Karpas-422 (cell line): ENCODE measurements around the gene RPL38. TPM values are rescaled to one million over a fixed set of nuclear protein-coding genes. Genes with fewer than 3 reads are reported as not detected.

Experiments
- DNase-seq: peaks from one replicate; pipeline ENCODE4 v3.0.0-alpha.2; 2015
- H2AFZ ChIP-seq: fragments of 200-600 bp; sonication (generic); 2 replicates; pipeline ENCODE4 v1.6.1; 2014; ENCODE audit warnings: antibody characterized with exemption, low read length, mixed read lengths
- H3K27ac ChIP-seq: fragments of 200-600 bp; sonication (generic); 2 replicates; pipeline ENCODE4 v1.5.1; 2014; ENCODE audit warnings: mild to moderate bottlenecking, low read length, moderate library complexity
- H3K27me3 ChIP-seq: fragments of 200-600 bp; sonication (generic); 2 replicates; pipeline ENCODE4 v1.6.1; 2014; ENCODE audit warnings: low read length, mixed read lengths
- H3K36me3 ChIP-seq: fragments of 200-600 bp; sonication (generic); 2 replicates; pipeline ENCODE4 v1.6.1; 2014; ENCODE audit warnings: low read length, mixed read lengths; ENCODE audit not compliant: insufficient read depth
- H3K4me1 ChIP-seq: fragments of 200-600 bp; sonication (generic); 2 replicates; pipeline ENCODE4 v1.6.1; 2014; ENCODE audit warnings: mild to moderate bottlenecking, low read length, mixed read lengths
- H3K4me2 ChIP-seq: fragments of 200-600 bp; sonication (generic); 2 replicates; pipeline ENCODE4 v1.6.1; 2014; ENCODE audit warnings: low read length, low read depth, mild to moderate bottlenecking; ENCODE audit not compliant: poor library complexity, severe bottlenecking
- H3K4me3 ChIP-seq: fragments of 200-600 bp; sonication (generic); 2 replicates; pipeline ENCODE4 v1.5.1; 2014; ENCODE audit warnings: mild to moderate bottlenecking, antibody characterized with exemption, low read length, mixed read lengths
- H3K79me2 ChIP-seq: fragments of 200-600 bp; sonication (generic); 2 replicates; pipeline ENCODE4 v1.6.1; 2014; ENCODE audit warnings: mild to moderate bottlenecking, low read length, mixed read lengths
- H3K9ac ChIP-seq: fragments of 200-600 bp; sonication (generic); 2 replicates; pipeline ENCODE4 v1.6.0; 2014; ENCODE audit warnings: low read length
- H3K9me2 ChIP-seq: fragments of 200-600 bp; sonication (generic), shearing (Covaris generic); replicated peaks from 2 replicates; pipeline ENCODE4 v1.6.0; 2014; ENCODE audit warnings: mild to moderate bottlenecking, low read length, moderate library complexity; ENCODE audit not compliant: insufficient read depth
- H3K9me3 ChIP-seq: fragments of 300-700, 200-600 bp; sonication (generic); 2 replicates; pipeline ENCODE4 v1.6.1; 2014; ENCODE audit warnings: low read length, mixed read lengths
- H4K20me1 ChIP-seq: fragments of 200-600 bp; sonication (generic); 2 replicates; pipeline ENCODE4 v1.6.1; 2014; ENCODE audit warnings: mild to moderate bottlenecking, antibody characterized with exemption, low read length, low read depth; ENCODE audit not compliant: insufficient read depth
- total RNA-seq: library from RNA; depleted of rRNA; stranded (reverse); fragments of >200 nt; shearing (Covaris generic); gene quantifications from 2 replicates; pipeline ENCODE4 v1.2.3, GENCODE V29; 2014; ENCODE audit warnings: low replicate concordance

Gene RPL38
- total RNA-seq, 1 experiment from 2014 or later, result 3,682 TPM

DNA sequence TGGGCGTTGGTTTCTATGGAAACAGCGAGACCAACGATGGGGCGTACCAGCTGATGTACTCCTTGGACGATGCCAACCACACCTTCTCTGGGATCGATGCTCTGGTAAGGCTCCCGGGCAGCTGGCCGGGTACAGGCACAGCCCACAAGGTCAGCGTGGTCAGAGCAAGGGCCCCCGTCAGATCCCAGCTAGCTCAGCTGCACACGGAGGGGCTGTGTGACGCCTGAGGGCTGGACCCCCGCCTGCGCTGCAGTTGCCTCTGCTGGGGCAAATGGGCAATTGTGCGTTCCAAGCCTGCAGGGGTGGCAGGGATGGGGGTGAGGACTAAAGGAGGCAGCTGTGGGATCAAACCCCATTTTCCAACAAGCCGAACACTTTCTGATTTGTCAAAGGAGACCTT is 27.4 kb downstream of the RPL38 start:
- Histone ChIP-seq H3K27me3 (no peaks in the 10 kb centered on the region), H4K20me1 (no peaks in the 10 kb centered on the region), H3K9me3 (no peaks in the 10 kb centered on the region), H3K9me2 (no peaks in the 10 kb centered on the region), H3K79me2 (no peaks in the 10 kb centered on the region), H3K4me3 (no peak overlapping the region), H3K27ac (no peak overlapping the region), H3K36me3 (no peaks in the 10 kb centered on the region), H3K9ac (no peak overlapping the region), H2AFZ (no peak overlapping the region), H3K4me2 (no peak overlapping the region), H3K4me1 (no peaks in the 10 kb centered on the region)
- DNase-seq, result no peak

- Histone ChIP-seq H3K4me2 (no peak overlapping the region), H3K9ac (no peak overlapping the region), H3K79me2 (no peaks in the 10 kb centered on the region), H3K27ac (no peak overlapping the region), H3K36me3 (no peaks in the 10 kb centered on the region), H3K9me3 (no peaks in the 10 kb centered on the region), H3K9me2 (no peaks in the 10 kb centered on the region), H3K4me1 (no peaks in the 10 kb centered on the region), H4K20me1 (no peaks in the 10 kb centered on the region), H3K27me3 (no peaks in the 10 kb centered on the region), H3K4me3 (no peak overlapping the region), H2AFZ (no peak overlapping the region)
- no peak for DNase-seq
These were observed 28.7 kb downstream of the RPL38 start for GRCh38 chr17:74231928-74232907.

GRCh38 chr17:74233937-74234336 is 30.5 kb downstream of the RPL38 start:
- Histone ChIP-seq H3K4me3 (no peak overlapping the region), H4K20me1 (no peaks in the 10 kb centered on the region), H3K9me2 (no peaks in the 10 kb centered on the region), H3K4me1 (no peaks in the 10 kb centered on the region), H3K9me3 (no peaks in the 10 kb centered on the region), H2AFZ (no peak overlapping the region), H3K4me2 (no peak overlapping the region), H3K27me3 (no peaks in the 10 kb centered on the region), H3K36me3 (no peaks in the 10 kb centered on the region), H3K27ac (no peak overlapping the region), H3K9ac (no peak overlapping the region), H3K79me2 (no peaks in the 10 kb centered on the region)
- no peak for DNase-seq

- no peak overlapping the region for H3K9ac ChIP-seq
These were observed 31.0 kb downstream of the RPL38 start for GRCh38 chr17:74234486-74234885.

DNA sequence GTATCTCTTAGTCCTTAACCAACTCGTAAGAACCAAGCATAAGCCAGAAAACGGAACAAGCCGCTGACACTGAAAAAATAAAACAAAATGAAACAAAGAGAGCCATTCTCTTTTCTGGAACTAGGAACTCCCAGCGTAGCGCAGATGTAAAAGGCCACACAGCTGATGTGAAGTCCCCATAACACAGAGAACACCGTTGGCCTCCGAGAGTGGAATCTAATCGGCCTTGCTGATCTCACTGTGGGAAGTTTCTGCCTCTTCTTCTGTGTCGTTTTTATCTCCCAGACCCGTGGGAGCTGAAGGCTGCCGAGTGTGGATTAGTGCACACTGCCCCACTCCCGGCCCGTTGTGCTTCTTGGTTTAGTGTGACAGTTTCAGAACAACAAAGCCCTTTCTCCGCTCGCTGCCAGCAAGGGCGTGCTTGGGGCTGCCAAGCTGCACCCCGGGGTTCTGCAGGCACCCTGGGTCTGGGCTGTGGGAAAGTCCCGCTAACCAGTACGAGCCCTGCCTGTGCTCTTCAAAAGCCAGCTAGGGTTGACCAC is 31.6 kb downstream of the RPL38 start:
- Histone ChIP-seq H3K9me2 (no peaks in the 10 kb centered on the region), H3K4me1 (no peaks in the 10 kb centered on the region), H4K20me1 (no peaks in the 10 kb centered on the region), H3K4me2 (no peak overlapping the region), H3K27ac (no peak overlapping the region), H3K9ac (no peak overlapping the region), H3K4me3 (no peak overlapping the region), H3K79me2 (no peaks in the 10 kb centered on the region), H3K36me3 (no peaks in the 10 kb centered on the region), H3K9me3 (no peaks in the 10 kb centered on the region), H2AFZ (no peak overlapping the region), H3K27me3 (no peaks in the 10 kb centered on the region)
- DNase-seq, result no peak

More at GRCh38 chr17:74234486-74234885, 31.0 kb downstream of the RPL38 start:
- Histone ChIP-seq H3K9me2 (no peaks in the 10 kb centered on the region), H3K36me3 (no peaks in the 10 kb centered on the region), H3K4me3 (no peak overlapping the region), H4K20me1 (no peaks in the 10 kb centered on the region), H3K4me1 (no peaks in the 10 kb centered on the region), H3K4me2 (no peak overlapping the region), H3K79me2 (no peaks in the 10 kb centered on the region), H3K27me3 (no peaks in the 10 kb centered on the region), H3K9me3 (no peaks in the 10 kb centered on the region), H2AFZ (no peak overlapping the region), H3K27ac (no peak overlapping the region)
- no peak for DNase-seq

- H3K27ac ChIP-seq, result no peak overlapping the region
- no peaks in the 10 kb centered on the region for H3K36me3 ChIP-seq
- H2AFZ ChIP-seq, result no peak overlapping the region
- no peaks in the 10 kb centered on the region for H3K9me3 ChIP-seq
- H3K4me3 ChIP-seq, result no peak overlapping the region
- H3K27me3 ChIP-seq, result no peaks in the 10 kb centered on the region
- H3K79me2 ChIP-seq, result no peaks in the 10 kb centered on the region
- DNase-seq, result no peak
- no peaks in the 10 kb centered on the region for H3K9me2 ChIP-seq
- H3K4me1 ChIP-seq, result no peaks in the 10 kb centered on the region
- H4K20me1 ChIP-seq, result no peaks in the 10 kb centered on the region
- no peak overlapping the region for H3K9ac ChIP-seq
- H3K4me2 ChIP-seq, result no peak overlapping the region
These were observed 32.5 kb downstream of the RPL38 start for GRCh38 chr17:74235911-74236371.

DNA sequence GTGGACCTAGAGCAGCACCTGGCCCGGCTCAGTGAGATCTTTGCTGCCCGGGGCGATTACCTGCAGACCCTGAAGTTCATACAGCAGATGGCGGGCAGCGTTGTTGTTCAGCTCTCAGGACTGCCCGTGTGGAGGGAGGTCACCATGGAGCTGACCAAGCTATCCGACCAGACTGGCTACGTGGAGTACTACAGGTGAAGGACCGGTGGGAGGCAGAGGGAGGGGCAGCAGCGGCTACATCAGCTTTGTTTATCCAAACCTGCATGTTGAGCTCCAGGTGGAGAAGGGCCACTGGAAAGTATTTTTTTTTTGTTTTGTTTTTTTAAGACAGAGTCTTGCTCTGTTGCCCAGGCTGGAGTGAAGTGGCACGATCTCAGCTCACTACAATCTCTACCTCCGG is 33.8 kb downstream of the RPL38 start:
- H3K4me2 ChIP-seq, result no peak overlapping the region
- H3K27me3 ChIP-seq, result no peaks in the 10 kb centered on the region
- no peaks in the 10 kb centered on the region for H3K9me2 ChIP-seq
- H3K36me3 ChIP-seq, result no peaks in the 10 kb centered on the region
- H3K27ac ChIP-seq, result no peak overlapping the region
- no peak for DNase-seq
- H3K9ac ChIP-seq, result no peak overlapping the region
- H3K4me1 ChIP-seq, result no peaks in the 10 kb centered on the region
- no peak overlapping the region for H3K4me3 ChIP-seq
- no peak overlapping the region for H2AFZ ChIP-seq
- H4K20me1 ChIP-seq, result no peaks in the 10 kb centered on the region
- no peaks in the 10 kb centered on the region for H3K79me2 ChIP-seq
- H3K9me3 ChIP-seq, result no peaks in the 10 kb centered on the region

- Histone ChIP-seq H3K9me3 (no peaks in the 10 kb centered on the region), H3K4me1 (no peaks in the 10 kb centered on the region), H3K9me2 (no peaks in the 10 kb centered on the region), H3K79me2 (no peaks in the 10 kb centered on the region), H4K20me1 (no peaks in the 10 kb centered on the region), H3K9ac (no peak overlapping the region), H3K27me3 (no peaks in the 10 kb centered on the region), H3K27ac (no peak overlapping the region), H2AFZ (no peak overlapping the region), H3K4me2 (no peak overlapping the region), H3K4me3 (no peak overlapping the region), H3K36me3 (no peaks in the 10 kb centered on the region)
- no peak for DNase-seq
These were observed 35.7 kb downstream of the RPL38 start for GRCh38 chr17:74239172-74239571.
